K562 (cell line): ENCODE results near the gene EMX1. TPM values are rescaled to one million over a fixed set of nuclear protein-coding genes. Genes with fewer than 3 reads are reported as not detected.

Source experiments
- ATAC-seq: fragments of 200-7000 bp; cut with Tn5 transposase; 3 replicates; pipeline ENCODE4 v1.9.1; 2020; ENCODE audit warnings: moderate library complexity
- BruUV-seq: library from RNA; stranded (reverse); fragments of 400-500 nt; replicated peaks from 2 replicates; lab custom pipeline; 2021; lab: Mats Ljungman, UMichigan
- CTCF ChIA-PET: fragments of 300-600 bp; formaldehyde crosslinking; extraction: SDS; loops from one replicate; lab custom pipeline; 2021; ENCODE audit warnings: low intra/inter-chr PET ratio; lab: Yijun Ruan, JAX
- POLR2A ChIA-PET: fragments of 300-600, 350-650 bp; sonication (Branson Sonifier 250); formaldehyde crosslinking; extraction: SDS; loops from one replicate; lab custom pipeline; 2021; ENCODE audit warnings: antibody characterized with exemption, inconsistent platforms; lab: Yijun Ruan, JAX
- DNase-seq, 4 experiments: peaks; one replicate each; pipeline versions ENCODE4 v3.0.0 to v3.0.0-alpha.2; 2011 to 2018; ENCODE audit warnings: low spot score in 3 of 4, mixed read lengths in 3 of 4; ENCODE audit errors: extremely low read depth in 1 of 4
- FAIRE-seq: peaks from 2 replicates; lab custom pipeline; 2011; peaks lifted over from hg19 to GRCh38; lab: Jason Lieb, UNC
- H2AFZ ChIP-seq: 2 replicates; pipeline ENCODE4 v1.6.0; 2011; ENCODE audit warnings: low read depth, low read length, control low read depth, inconsistent platforms
- H3K27ac ChIP-seq: fragments of 200-600 bp; 3 replicates; pipeline ENCODE4 v1.8.0; 2011; ENCODE audit warnings: low read depth, mild to moderate bottlenecking, control low read depth, inconsistent platforms, low read length, moderate library complexity, mixed read lengths; ENCODE audit errors: extremely low read depth
- H3K27me3 ChIP-seq, 2 experiments: fragments of 300-600 bp in 1 of 2; 2 replicates in 1 of 2; 3 replicates in 1 of 2; pipeline versions ENCODE4 v1.6.0 to v1.8.0; 2011; ENCODE audit warnings: inconsistent platforms in 2 of 2, low read length in 2 of 2, mild to moderate bottlenecking in 1 of 2, mixed read lengths in 1 of 2, moderate library complexity in 1 of 2; ENCODE audit not compliant: control insufficient read depth in 2 of 2, insufficient read depth in 2 of 2
- H3K36me3 ChIP-seq: fragments of 300-600 bp; 3 replicates; pipeline ENCODE4 v1.8.0; 2011; ENCODE audit warnings: mild to moderate bottlenecking, low read length, inconsistent platforms; ENCODE audit not compliant: control insufficient read depth, insufficient read depth
- H3K4me1 ChIP-seq, 2 experiments: fragments of 200-600 bp in 1 of 2; replicated peaks in 1 of 2; 2 replicates in 1 of 2; 3 replicates in 1 of 2; pipeline versions ENCODE4 v1.5.1 to v1.8.0; 2011; ENCODE audit warnings: inconsistent platforms in 2 of 2, low read length in 2 of 2, mild to moderate bottlenecking in 1 of 2, mixed read lengths in 1 of 2, moderate library complexity in 1 of 2; ENCODE audit not compliant: control insufficient read depth in 2 of 2, insufficient read depth in 2 of 2
- H3K4me2 ChIP-seq: 2 replicates; pipeline ENCODE4 v1.6.1; 2011; ENCODE audit warnings: low read length, control low read depth, inconsistent platforms, mixed read lengths; ENCODE audit not compliant: insufficient read depth
- H3K4me3 ChIP-seq: fragments of 200-600 bp; sonication (generic), shearing (Covaris generic); 2 replicates; pipeline ENCODE4 v1.5.1; 2016; ENCODE audit warnings: control low read depth, inconsistent platforms
- H3K79me2 ChIP-seq: fragments of 200-600 bp; 3 replicates; pipeline ENCODE4 v1.8.0; 2011; ENCODE audit warnings: low read length, inconsistent platforms; ENCODE audit not compliant: control insufficient read depth, insufficient read depth
- H3K9ac ChIP-seq, 2 experiments: 2 replicates each; pipeline versions ENCODE4 v1.6.0 to v1.6.1; 2011; ENCODE audit warnings: low read depth in 2 of 2, low read length in 2 of 2, control low read depth in 1 of 2, inconsistent platforms in 1 of 2, mild to moderate bottlenecking in 1 of 2, mixed read lengths in 1 of 2; ENCODE audit not compliant: insufficient read depth in 1 of 2
- H3K9me1 ChIP-seq: one replicate; pipeline ENCODE4 v1.6.0; 2011; ENCODE audit warnings: inconsistent platforms, mild to moderate bottlenecking, low read length, moderate library complexity; ENCODE audit not compliant: control insufficient read depth, insufficient read depth
- H3K9me3 ChIP-seq: replicated peaks from 2 replicates; pipeline ENCODE4 v1.5.1; 2011; ENCODE audit warnings: low read depth, low read length, inconsistent platforms; ENCODE audit not compliant: control insufficient read depth, insufficient read depth
- H4K20me1 ChIP-seq: replicated peaks from 2 replicates; pipeline ENCODE4 v1.6.1; 2011; ENCODE audit warnings: low read length, inconsistent platforms, mixed read lengths; ENCODE audit not compliant: control insufficient read depth, insufficient read depth
- C11orf30 ChIP-seq: fragments of 450-650 bp; IDR thresholded peaks from 2 replicates; pipeline ENCODE4 v1.6.1; 2016; ENCODE audit warnings: low read depth, mild to moderate bottlenecking
- CTCF ChIP-seq, 3 experiments: IDR thresholded peaks in 2 of 3; conservative IDR thresholded peaks in 1 of 3; 2 replicates each; pipeline ENCODE4 v1.5.1; 2011 to 2012; ENCODE audit warnings: low read length in 3 of 3, mild to moderate bottlenecking in 3 of 3, control low read depth in 2 of 3, improper control_type of control experiment in 1 of 3, inconsistent platforms in 1 of 3, low read depth in 1 of 3, mixed read lengths in 1 of 3, moderate library complexity in 1 of 3; ENCODE audit not compliant: insufficient read depth in 2 of 3
- HMG20B ChIP-seq: fragments of 250-450 bp; sonication (Bioruptor Pico); IDR thresholded peaks from 2 replicates; pipeline ENCODE4 v1.5.0; 2021; ENCODE audit warnings: mild to moderate bottlenecking
- KDM1A ChIP-seq, 2 experiments: fragments of 450-650 bp; IDR thresholded peaks; 2 replicates each; pipeline ENCODE4 v1.6.1; 2016; ENCODE audit warnings: mild to moderate bottlenecking in 2 of 2
- NCOA6 ChIP-seq: fragments of 450-650 bp; IDR thresholded peaks from 2 replicates; pipeline ENCODE4 v1.6.1; 2017; ENCODE audit warnings: mild to moderate bottlenecking
- PBX2 ChIP-seq, 2 experiments: IDR thresholded peaks in 1 of 2; conservative IDR thresholded peaks in 1 of 2; 2 replicates each; pipeline ENCODE4 v1.6.1; 2016; ENCODE audit warnings: low read depth in 2 of 2, mild to moderate bottlenecking in 1 of 2, missing compliant biosample characterization in 1 of 2, missing genetic modification characterization in 1 of 2, moderate library complexity in 1 of 2
- PHF8 ChIP-seq: fragments of 200-600 bp; sonication (generic); IDR thresholded peaks from 2 replicates; pipeline ENCODE4 v1.6.1; 2012; ENCODE audit warnings: mixed run types, mild to moderate bottlenecking, inconsistent platforms, low read length, moderate library complexity, borderline replicate concordance
- TFAP4 ChIP-seq: sonication (generic); formaldehyde crosslinking; IDR thresholded peaks from 2 replicates; pipeline ENCODE4 v1.8.0; 2022; ENCODE audit warnings: missing genetic modification reagents, mild to moderate bottlenecking, moderate library complexity, borderline replicate concordance
- ZC3H8 ChIP-seq: fragments of 450-650 bp; IDR thresholded peaks from 2 replicates; pipeline ENCODE4 v1.6.1; 2017
- ZNF707 ChIP-seq: fragments of 250-450 bp; sonication (Bioruptor Pico); conservative IDR thresholded peaks from 2 replicates; pipeline ENCODE4 v1.8.0; 2022; ENCODE audit warnings: inconsistent platforms, mild to moderate bottlenecking, moderate library complexity
- WGBS: fragments of 100-300 bp; shearing (Covaris generic); methylation state at CpG from one replicate; pipeline ENCODE4 v1.1.6; 2016; ENCODE audit warnings: low coverage, mixed read lengths; ENCODE audit not compliant: insufficient coverage; ENCODE audit errors: missing lambda C conversion rate; 5-methylcytosine and 5-hydroxymethylcytosine counted together
- in situ Hi-C: fragments of 300-500 bp; cut with MboI; formaldehyde crosslinking; loops from 4 replicates; pipeline ENCODE4 v1.15.0; 2018; ENCODE audit warnings: inconsistent platforms, mixed read lengths
- intact Hi-C: fragments of 100-400 bp; cut with micrococcal nuclease; formaldehyde crosslinking; loops from 2 replicates; pipeline ENCODE4 v1.14.2; 2022
- polyA plus RNA-seq, 8 experiments: library from polyadenylated mRNA; depleted of rRNA in 4 of 8; stranded (reverse) in 5 of 8; unstranded in 3 of 8; fragments of >200 nt; fragmentation: Nextera tagmentation in 2 of 8; fragmentation: Illumina TruSeq in 1 of 8; extraction: Ambion mirVana in 2 of 8; extraction: Trizol in 1 of 8; gene quantifications; 2 replicates each; pipeline versions ENCODE4 v1.2.1 to v1.2.3, GENCODE V29; 2011 to 2014; ENCODE audit warnings: inconsistent platforms in 1 of 8, missing spikeins in 1 of 8
- total RNA-seq, 7 experiments: library from RNA; depleted of rRNA in 6 of 7; stranded (reverse); fragments of >200 nt in 6 of 7; fragmentation: Illumina TruSeq in 2 of 7; extraction: Trizol in 2 of 7; gene quantifications; 2 replicates each; pipeline versions ENCODE4 v1.2.1 to v1.2.3, GENCODE V29; 2011 to 2021; ENCODE audit warnings: low replicate concordance in 1 of 7

EMX1 gene
- total and polyA plus RNA-seq, 9 of the 15 experiments (the other 6 are each of a cell fraction or from before 2014, with no cell fraction given) = 0.10 to 0.32 (median 0.21) TPM; not detected in 6

GRCh38 chr2:72889991-72890390 lies 27.3 kb upstream of the EMX1 start (continued):
- no peak for TF ChIP-seq TFAP4 (CRISPR knock-in tag)

GRCh38 chr2:72891091-72891818 lies 26.1 kb upstream of the EMX1 start:
- ATAC-seq (no peak), DNase-seq (no peak), FAIRE-seq (no peak)
- no peaks in the 10 kb centered on the region for H3K9me1 ChIP-seq
- H3K27ac ChIP-seq = no peak overlapping the region
- peaks cover 0 to 28% of the 10 kb centered on the region in 2 experiments; a peak in 2 of 5 replicates for H3K27me3 ChIP-seq
- in situ Hi-C loops = loop anchor here (5.0 kb wide), 2 partner anchors 46 to 271 kb away; no protein-coding TSS in a partner anchor
- peaks cover 26% of the 10 kb centered on the region; the same call in 2 of the 3 replicates for H3K36me3 ChIP-seq
- WGBS = 61% methylated on average over 8 of the region's 8 CpGs
- peaks cover 23% of the 10 kb centered on the region for H4K20me1 ChIP-seq
- ChIA-PET POLR2A (interaction anchor here (0.6 kb wide), 1 partner anchor 60 kb away, joined by 3 read pairs; no protein-coding TSS in a partner anchor), CTCF (interaction anchor here (1.0 to 6.2 kb wide), 2 partner anchors 222 to 286 kb away, joined by 4 to 56 read pairs; partner anchors contain the start of gene RAB11FIP5)
- peaks cover 9 to 20% of the 10 kb centered on the region in 2 experiments; a peak in 4 of 5 replicates for H3K4me1 ChIP-seq
- TSS peak; percentile 15 for BruUV-seq
- H3K9me3 ChIP-seq = no peaks in the 10 kb centered on the region
- no peak overlapping the region for H2AFZ ChIP-seq
- no peak overlapping the region for H3K9ac ChIP-seq
- H3K4me2 ChIP-seq = no peak overlapping the region
- H3K79me2 ChIP-seq = peaks cover 5% of the 10 kb centered on the region; the same call in 2 of the 3 replicates
- no peak overlapping the region for H3K4me3 ChIP-seq
- intact Hi-C loops = loop anchor here (5.0 kb wide), 1 partner anchor 181 kb away; the partner anchor contains the start of gene SFXN5
- no peak for TF ChIP-seq KDM1A (IDR thresholded peaks at IDR 0.05)
- no peak for TF ChIP-seq PBX2 (CRISPR knock-in tag; IDR thresholded peaks at IDR 0.05; ENCODE audit: low read depth)
- TF ChIP-seq PBX2 (tag; conservative IDR thresholded peaks at IDR 0.05; ENCODE audit: low read depth) = no peak
- no peak for TF ChIP-seq CTCF (IDR thresholded peaks at IDR 0.05 in 2 of 3, conservative IDR thresholded peaks at IDR 0.05 in 1 of 3; ENCODE audit: insufficient read depth in 2 of 3, low read depth in 1 of 3, low read length in 3 of 3)
- TF ChIP-seq ZNF707 (CRISPR knock-in tag) = no peak
- TF ChIP-seq ZC3H8 = no peak
- no peak for TF ChIP-seq NCOA6
- TF ChIP-seq C11orf30 = no peak
- TF ChIP-seq HMG20B (CRISPR knock-in tag) = no peak
- no peak for TF ChIP-seq PHF8
